ENCODE results near the gene TAP2.

TAP2 gene

DNA sequence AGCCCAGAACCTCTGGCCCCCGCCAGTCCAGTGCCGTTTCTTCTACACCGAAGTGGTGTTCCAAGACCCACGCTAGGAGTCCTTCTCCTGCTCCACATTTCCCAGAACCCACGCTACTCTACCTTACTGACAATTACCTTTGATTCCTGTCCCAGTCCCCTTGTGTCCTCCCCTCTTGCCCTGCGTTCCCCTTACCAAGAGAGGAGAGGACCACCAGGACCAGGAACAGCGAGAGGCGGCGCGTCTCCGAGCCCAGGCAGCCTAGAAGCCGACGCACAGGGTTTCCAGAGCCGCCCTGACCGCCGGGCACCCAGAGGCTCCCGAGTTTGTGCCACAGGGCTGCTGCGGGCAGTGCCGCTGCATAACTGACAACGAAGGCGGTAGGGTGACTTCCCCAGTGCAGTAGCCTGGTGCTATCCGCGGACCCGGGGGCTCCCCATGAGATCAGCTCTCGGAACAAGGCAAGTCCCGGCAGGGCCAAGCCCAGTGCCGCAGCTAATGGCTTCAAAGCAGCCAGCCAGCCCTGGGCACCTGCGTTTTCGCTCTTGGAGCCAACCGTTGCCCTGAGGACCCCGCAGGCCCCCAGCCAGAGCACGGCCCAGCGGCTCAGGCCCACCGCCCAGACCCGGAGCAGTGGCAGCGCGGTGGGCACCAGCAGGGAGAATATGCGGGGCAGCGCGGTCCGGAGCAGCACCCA is 14.5 kb upstream of the TAP2 start:
- TF ChIP-seq CTCF (IDR thresholded peaks at IDR 0.05), result no peak
- H3K27ac ChIP-seq, result peak overlapping the region; percentile 92 to 96
- H3K4me1 ChIP-seq, result peaks cover 0 to 21% (median 14%) of the 10 kb centered on the region in 4 donors
- H3K9me3 ChIP-seq, result no peaks in the 10 kb centered on the region
- intact Hi-C loops (cut with DNase I; ENCODE audit: low total_unique reads), result loop anchor here (2.0 kb wide), 1 partner anchor 14 kb away; the partner anchor contains the start of gene TAP2
- H3K27me3 ChIP-seq, result no peaks in the 10 kb centered on the region
- H3K36me3 ChIP-seq, result peaks cover 23 to 33% (median 31%) of the 10 kb centered on the region in 3 donors
- DNase-seq, result peak; percentile 46 to 79
- H3K4me3 ChIP-seq, result peak overlapping the region; percentile 78 to 86

- Histone ChIP-seq H3K4me1 (peaks cover 0 to 21% (median 14%) of the 10 kb centered on the region in 4 donors), H3K36me3 (peaks cover 31 to 39% (median 35%) of the 10 kb centered on the region in 3 donors), H3K27me3 (no peaks in the 10 kb centered on the region), H3K4me3 (peak overlapping the region; percentile 78 to 86), H3K9me3 (no peaks in the 10 kb centered on the region), H3K27ac (peak overlapping the region; percentile 92 to 96)
- TF ChIP-seq CTCF (IDR thresholded peaks at IDR 0.05), result no peak
- intact Hi-C loops (cut with DNase I; ENCODE audit: low total_unique reads), result loop anchor here (2.0 kb wide), 1 partner anchor 13 kb away; the partner anchor contains the start of gene TAP2
- peak; percentile 48 to 80 for DNase-seq
Measured at GRCh38 chr6:32852018-32852843, 13.7 kb upstream of the TAP2 start.

GRCh38 chr6:32851025-32851424 is 12.5 kb upstream of the TAP2 start:
- DNase-seq, result no peak
- no peak for TF ChIP-seq CTCF (IDR thresholded peaks at IDR 0.05)
- Histone ChIP-seq H3K27me3 (no peaks in the 10 kb centered on the region), H3K36me3 (peaks cover 43 to 51% (median 47%) of the 10 kb centered on the region in 3 donors), H3K4me3 (no peak overlapping the region), H3K27ac (peak overlapping the region in 1 of 2 donors; percentile 10), H3K4me1 (peaks cover 0 to 21% (median 14%) of the 10 kb centered on the region in 4 donors), H3K9me3 (no peaks in the 10 kb centered on the region)
- intact Hi-C loops (cut with DNase I; ENCODE audit: low total_unique reads), result no loop called here

DNA sequence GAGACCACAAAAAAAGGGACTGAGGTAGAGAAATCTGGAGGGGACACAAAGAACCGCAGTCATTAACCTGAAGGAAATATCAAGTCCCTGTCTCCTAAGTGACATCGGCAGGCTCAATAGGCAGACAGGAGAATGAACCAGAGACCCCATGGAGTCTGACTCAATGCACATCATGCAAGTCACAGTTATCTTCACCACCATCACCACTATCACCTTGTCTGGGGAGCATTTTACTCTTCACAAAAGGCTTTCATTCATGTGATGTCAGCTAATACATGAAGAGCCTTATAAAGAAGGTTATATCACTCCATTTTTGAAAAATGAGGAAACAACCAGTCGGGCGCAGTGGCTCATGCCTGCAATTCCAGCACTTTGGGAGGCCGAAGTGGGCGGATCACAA is 10.6 kb upstream of the TAP2 start:
- H3K4me1 ChIP-seq, result peaks cover 0 to 22% (median 14%) of the 10 kb centered on the region in 4 donors
- no peaks in the 10 kb centered on the region for H3K27me3 ChIP-seq
- no peak for TF ChIP-seq CTCF (IDR thresholded peaks at IDR 0.05)
- H3K36me3 ChIP-seq, result peaks cover 47 to 57% (median 56%) of the 10 kb centered on the region in 3 donors
- no peak for DNase-seq
- H3K9me3 ChIP-seq, result no peaks in the 10 kb centered on the region
- no peak overlapping the region for H3K27ac ChIP-seq
- intact Hi-C loops (cut with DNase I; ENCODE audit: low total_unique reads), result loop anchor here (5.0 kb wide), 1 partner anchor 1037 kb away; no protein-coding TSS in a partner anchor
- H3K4me3 ChIP-seq, result no peak overlapping the region

GRCh38 chr6:32847795-32848194 is 9.3 kb upstream of the TAP2 start:
- Histone ChIP-seq H3K4me3 (no peak overlapping the region), H3K4me1 (peaks cover 0 to 28% (median 21%) of the 10 kb centered on the region in 4 donors)

More at GRCh38 chr6:32847795-32848194, 9.3 kb upstream of the TAP2 start:
- Histone ChIP-seq H3K9me3 (no peaks in the 10 kb centered on the region), H3K27me3 (no peaks in the 10 kb centered on the region), H3K27ac (no peak overlapping the region), H3K36me3 (peaks cover 47 to 57% (median 56%) of the 10 kb centered on the region in 3 donors)
- intact Hi-C loops (cut with DNase I; ENCODE audit: low total_unique reads), result loop anchor here (5.0 kb wide), 1 partner anchor 1035 kb away; no protein-coding TSS in a partner anchor
- no peak for TF ChIP-seq CTCF (IDR thresholded peaks at IDR 0.05)
- DNase-seq, result no peak
